Testis (tissue), 2 donors: ENCODE data around the gene TMEM135.

ENCODE experiments used
- POLR2A ChIP-seq: fragments of 450-650 bp; IDR thresholded peaks from one replicate; pipeline ENCODE4 v1.6.1; 2017; ENCODE audit warnings: antibody characterized with exemption, mild to moderate bottlenecking, moderate library complexity
- TF ChIP-seq, protein P1 (sequence below), 3 experiments: fragments of 450-650 bp in 2 of 3; fragments of 200-600 bp in 1 of 3; sonication (generic) in 1 of 3; IDR thresholded peaks; one replicate each; pipeline ENCODE4 v1.5.1; 2016 to 2019; ENCODE audit warnings: antibody characterized with exemption in 3 of 3, mild to moderate bottlenecking in 2 of 3, moderate library complexity in 1 of 3

DNA sequence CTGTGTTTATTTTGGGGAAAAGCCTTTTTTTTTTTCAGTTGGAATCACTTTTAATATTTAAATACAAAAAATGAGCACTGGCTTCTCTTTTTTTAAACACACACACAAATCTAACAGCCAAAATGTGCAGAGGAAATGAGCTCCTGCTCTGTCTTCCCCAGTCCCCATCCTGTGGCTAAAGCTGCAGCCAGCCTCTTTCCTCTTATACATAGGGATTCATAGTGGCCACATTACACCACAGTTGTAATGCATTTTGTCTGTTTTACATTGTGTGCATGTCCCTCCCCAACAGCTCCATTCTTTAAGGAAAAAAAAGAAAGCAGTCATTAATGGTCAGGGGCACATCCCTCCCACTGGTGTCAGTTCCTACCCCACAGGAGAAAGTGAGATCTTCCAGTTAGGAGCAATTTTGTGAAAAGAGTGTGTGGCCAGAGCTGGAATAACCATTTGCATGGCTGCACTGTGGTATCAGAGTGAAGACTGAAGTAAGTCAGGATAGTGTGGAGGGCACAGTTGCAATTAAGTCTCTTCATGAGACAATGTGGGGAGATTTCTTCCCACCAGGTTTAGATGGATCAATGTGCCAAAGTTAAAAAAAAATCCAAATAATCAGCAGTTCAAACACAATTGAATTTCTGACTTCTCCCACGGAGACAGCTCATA, 220.6 kb downstream of the TMEM135 start:
- no peak for TF ChIP-seq POLR2A
- TF ChIP-seq, protein P1, sequence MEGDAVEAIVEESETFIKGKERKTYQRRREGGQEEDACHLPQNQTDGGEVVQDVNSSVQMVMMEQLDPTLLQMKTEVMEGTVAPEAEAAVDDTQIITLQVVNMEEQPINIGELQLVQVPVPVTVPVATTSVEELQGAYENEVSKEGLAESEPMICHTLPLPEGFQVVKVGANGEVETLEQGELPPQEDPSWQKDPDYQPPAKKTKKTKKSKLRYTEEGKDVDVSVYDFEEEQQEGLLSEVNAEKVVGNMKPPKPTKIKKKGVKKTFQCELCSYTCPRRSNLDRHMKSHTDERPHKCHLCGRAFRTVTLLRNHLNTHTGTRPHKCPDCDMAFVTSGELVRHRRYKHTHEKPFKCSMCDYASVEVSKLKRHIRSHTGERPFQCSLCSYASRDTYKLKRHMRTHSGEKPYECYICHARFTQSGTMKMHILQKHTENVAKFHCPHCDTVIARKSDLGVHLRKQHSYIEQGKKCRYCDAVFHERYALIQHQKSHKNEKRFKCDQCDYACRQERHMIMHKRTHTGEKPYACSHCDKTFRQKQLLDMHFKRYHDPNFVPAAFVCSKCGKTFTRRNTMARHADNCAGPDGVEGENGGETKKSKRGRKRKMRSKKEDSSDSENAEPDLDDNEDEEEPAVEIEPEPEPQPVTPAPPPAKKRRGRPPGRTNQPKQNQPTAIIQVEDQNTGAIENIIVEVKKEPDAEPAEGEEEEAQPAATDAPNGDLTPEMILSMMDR (IDR thresholded peaks at IDR 0.05) = no peak
